Stimulated activated CD8-positive, alpha-beta memory T cell treated with anti-CD3 and anti-CD28 coated beads, Interleukin-12 subunit alpha, Interleukin-12 subunit beta, amount 100 ng/mL, for 24 hours (primary cell): ENCODE results near the gene CLCN6.

ENCODE experiments used
- DNase-seq: peaks from one replicate; pipeline ENCODE4 v3.0.0-alpha.2; 2020; ENCODE audit errors: extremely low read depth

Gene CLCN6

DNA sequence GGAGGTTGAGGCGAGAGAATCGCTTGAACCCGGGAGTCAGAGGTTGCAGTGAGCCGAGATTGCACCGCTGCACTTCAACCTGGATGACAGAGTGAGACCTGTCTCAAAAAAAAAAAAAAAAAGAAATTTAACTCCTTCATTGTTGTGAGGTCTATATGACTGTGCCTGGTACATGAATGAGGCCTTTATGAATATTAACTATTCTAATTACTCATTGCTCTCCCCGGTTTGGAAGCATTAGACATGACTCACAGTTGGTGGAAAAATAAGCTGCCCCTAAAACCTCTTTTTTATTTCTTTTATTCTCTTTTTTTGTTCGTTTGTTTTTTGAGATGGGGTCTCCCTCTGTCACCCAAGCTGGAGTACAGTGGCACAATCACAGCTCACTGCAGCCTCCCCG is 49.4 kb downstream of the CLCN6 start:
- no peak for DNase-seq

DNA sequence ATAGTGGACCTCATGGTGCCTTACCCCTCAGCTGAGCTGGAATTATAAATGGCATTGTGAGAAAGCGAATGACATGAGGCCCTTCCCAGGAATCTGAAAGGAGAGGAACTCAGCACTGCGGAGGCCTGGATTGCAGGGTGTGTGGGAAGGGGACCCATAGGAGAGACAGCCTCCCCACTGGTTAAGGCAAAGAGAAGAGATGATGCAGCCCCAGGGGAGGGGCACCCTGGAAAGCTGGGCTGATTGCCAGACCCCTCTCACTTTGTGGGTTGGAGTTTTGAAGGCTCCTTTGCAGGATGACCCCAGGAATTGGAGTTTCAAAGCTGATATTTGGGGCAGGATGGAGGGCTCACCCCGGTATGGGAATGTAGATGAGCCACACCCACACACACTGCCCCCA is 50.7 kb downstream of the CLCN6 start:
- no peak for DNase-seq

DNA sequence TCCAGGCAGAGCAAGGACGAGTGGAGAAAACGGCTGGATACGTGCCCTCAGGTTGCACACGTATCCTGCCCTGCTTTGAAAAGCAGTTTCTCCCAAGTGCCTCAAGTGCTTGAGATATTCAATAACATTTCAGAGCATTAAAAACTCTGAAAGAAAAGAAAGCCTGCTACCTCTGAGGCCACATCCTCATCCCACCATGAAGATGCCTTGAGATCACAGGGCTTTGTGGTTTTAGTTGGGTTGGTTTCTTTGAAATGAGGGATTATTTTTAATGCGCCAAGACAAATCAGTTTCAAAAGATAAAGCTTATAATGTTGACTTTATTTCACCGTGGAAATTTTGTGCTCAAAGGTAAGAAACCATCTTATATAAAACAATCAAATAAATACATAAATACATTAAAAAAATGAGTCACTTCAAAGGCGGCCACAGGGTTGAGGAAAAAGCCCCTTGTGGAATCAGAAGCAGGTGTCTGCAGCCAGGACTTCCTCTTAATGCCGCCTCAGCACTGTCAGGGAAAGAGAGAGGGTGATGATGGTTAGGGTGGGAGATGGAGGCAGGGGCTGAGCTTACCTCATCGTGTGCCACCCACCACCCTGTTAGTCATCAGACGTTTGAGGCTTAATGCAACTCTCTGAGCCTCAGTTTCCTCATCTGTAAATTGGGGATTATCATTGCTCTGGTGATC is 51.3 kb downstream of the CLCN6 start:
- no peak for DNase-seq

DNA sequence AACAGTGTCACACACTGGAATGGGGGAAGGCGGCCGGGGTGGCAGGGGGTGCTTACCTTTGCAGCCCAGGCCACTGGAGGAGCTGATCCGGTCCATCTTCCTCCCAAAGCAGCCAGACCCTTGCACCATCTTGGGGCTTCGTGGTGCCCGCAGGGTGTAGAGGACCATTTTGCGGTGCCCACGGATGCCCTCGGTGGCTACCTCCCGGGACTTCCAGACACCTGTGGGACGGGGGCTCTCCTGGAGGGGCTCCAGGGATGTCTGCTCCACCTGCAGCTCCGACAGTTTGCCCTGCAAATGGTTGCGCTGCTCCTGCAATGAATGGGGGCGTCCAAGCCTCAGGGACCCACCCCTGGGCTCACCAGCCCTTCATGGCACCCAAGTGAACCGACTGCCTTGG is 52.2 kb downstream of the CLCN6 start:
- no peak for DNase-seq

DNA sequence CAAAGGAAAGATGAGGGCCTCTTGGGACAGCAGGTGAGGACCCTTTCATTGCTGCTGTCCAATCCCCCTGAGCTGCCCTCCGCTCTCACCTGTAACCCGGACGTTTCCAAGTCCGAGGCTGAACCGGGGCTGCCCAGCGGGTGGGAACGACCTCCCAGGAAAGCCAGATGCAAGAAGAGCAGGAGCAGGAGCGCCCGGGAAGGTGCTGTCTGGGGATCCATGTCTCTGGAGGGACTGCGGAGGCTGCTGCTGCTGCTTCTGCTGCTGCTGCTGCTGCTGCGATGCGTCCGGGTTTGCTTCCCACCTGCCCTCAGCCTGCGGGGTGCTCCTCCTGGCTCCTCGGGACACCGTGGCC is 52.6 kb downstream of the CLCN6 start, which contains the start of gene NPPB:
Gene NPPB, minus strand, starts transcription at position 333 of the 355 bp plus-strand sequence. Its CDS starts 112 bp downstream, at position 221.
- DNase-seq, result no peak

DNA sequence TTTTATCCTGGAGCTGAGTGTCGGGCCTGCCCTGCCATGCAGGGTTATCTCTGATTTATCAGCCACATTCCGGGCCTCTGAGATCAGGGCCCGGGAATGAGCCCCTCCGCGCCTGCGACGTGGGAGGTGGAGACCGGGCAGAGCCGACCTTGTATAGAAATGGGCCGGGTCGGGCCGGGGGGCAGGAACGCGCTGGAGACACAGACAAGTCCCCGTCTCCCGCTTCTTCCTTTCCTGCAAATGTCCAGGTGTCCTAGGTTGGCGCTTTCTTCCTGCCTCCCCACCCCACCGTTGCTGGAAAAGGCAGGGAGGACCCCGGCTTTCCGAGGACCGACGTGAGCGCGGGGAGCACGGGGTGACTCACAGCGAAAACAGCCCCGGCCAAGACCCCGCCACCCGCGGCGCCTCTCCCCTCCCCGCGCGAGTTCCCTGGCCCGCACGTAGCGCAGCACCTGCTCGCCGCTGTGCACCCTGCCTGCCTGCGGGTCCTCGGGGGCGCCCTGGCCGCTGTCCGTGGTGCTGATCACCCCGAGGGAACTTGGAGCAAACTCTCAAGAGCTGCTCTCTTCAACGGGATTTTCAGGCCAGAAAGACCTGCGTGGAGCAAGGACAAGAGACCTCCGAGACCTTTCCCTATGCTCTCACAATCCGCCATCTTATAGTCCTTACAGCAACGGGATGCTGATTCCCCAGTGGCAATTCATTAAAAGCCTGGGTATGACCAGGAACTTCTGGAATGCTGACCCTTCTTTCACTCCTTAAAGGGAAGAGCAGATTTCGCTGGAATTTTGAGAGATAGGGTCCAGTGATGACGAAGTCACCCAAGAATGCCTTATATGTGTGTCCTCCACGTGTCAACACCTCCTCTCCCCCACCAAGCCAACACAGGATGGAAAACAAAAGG is 53.2 kb downstream of the CLCN6 start:
- DNase-seq, result peak; percentile 23

- DNase-seq, result no peak
Observed at GRCh38 chr1:11860083-11860482, 54.1 kb downstream of the CLCN6 start.

DNA sequence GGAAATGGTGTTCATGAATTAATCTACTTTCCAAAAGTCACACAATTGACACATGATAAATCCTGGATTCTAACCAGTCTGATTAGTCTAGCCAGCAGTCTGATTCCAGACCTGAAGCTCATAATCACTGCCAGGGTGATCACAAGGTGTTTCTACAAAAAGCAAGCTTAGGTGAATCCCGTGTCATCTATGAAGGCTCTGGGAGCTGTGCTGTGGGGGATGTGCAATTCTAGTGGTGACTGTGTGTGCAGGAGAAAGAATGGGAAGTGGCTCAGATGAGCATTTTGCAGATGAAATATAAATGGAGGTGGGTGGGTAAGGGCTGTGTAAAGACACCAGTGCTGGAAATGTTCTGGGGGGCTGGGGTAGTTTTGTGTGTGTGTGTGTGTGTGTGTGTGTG is 54.6 kb downstream of the CLCN6 start:
- no peak for DNase-seq

DNA sequence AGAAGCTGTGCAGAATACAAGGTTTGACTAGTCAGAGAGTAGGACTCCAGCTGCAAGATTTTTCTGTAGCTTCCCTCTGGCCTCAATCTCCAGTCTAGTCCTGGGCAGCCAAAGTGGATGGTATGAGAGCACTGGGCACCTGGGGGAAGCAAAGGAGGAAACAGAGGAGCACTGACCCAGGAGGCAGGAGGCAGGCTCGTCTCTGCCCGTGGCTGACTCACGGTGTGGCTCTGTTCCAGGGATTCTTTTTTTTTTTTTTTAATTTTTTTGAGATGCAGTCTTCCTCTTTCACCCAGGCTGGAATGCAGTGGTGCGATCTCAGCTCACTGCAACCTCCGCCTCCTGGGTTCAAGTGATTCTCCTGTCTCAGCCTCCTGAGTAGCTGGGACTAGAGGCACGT is 56.9 kb downstream of the CLCN6 start:
- DNase-seq, result no peak

DNA sequence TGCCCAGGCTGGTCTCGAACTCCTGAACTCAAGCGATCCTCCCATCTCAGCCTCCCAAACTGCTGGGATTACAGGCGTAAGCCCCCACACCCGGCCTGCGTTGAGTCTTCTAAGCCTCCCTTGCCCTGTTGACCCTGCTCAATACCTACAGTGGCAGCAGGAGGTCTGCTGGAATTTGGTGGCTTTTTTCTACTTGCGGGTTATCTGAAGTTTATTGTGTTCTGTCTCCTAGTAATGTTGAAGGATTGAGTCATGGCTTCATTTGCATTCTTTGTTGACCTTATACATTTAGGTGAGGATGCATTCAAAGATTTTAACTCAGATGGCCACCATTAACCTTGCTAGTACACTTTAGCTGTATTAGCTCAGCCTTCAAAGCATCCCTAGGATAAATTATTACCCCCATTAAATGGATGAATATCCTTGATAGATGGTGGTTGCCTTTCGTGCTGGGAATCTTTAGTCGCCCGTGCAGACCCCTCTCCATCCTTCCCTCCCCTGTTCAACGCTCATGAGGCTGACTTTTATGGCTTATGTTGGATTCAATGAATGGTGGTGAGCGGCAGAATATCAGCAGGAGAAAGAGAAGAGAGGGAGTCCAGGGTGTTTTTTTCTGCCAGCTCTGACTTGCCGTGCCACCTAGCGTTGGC is 62.5 kb downstream of the CLCN6 start:
- DNase-seq, result no peak

DNA sequence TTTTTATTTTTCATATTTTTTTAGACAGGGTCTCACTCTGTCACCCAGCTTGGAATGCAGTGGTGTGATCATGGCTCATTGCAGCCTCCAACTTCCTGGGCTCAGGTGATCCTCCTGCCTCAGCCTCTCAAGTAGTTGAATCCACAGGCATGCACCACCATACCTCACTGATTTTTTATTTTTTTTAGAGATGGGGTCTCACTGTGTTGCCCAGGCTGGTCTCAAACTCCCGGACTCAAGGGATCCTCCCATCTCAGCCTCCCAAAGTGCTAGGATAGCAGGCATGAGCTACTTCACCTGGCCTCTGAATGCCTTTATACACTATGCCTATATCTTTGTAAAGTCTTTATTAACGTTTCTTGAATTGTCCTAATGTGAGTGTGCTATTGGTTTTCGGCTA is 63.1 kb downstream of the CLCN6 start:
- no peak for DNase-seq

DNA sequence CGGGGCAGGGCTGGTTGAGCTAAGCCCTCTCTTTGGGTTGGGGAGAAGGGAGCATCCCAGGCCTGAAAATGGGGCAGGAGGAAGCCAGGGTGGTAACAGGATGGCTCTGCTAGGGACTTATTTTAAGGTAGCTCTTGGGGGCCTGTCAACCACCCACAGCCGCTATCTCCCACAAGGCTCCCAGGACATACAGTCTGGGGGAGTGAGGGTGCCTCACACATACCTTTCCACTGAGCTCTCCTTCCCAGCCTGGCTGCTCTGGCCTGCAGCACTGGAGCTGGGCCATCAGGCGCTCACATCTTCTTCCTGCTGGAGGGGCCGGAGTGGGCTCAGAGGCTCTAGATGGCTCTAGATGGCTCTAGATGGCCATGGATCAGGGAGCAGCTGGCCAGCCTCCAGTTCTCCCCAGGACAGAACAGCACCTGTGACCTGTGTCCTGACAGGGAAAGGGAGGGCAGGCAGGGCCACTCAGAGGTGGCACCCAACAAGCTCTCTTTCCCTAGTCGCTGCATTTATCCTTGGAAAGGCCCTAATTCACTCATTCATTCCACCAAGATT is 63.7 kb downstream of the CLCN6 start:
- DNase-seq, result no peak

- DNase-seq, result no peak
Observed at GRCh38 chr1:11872545-11872944, 66.6 kb downstream of the CLCN6 start.

GRCh38 chr1:11873395-11874257 is 67.6 kb downstream of the CLCN6 start:
- no peak for DNase-seq

DNA sequence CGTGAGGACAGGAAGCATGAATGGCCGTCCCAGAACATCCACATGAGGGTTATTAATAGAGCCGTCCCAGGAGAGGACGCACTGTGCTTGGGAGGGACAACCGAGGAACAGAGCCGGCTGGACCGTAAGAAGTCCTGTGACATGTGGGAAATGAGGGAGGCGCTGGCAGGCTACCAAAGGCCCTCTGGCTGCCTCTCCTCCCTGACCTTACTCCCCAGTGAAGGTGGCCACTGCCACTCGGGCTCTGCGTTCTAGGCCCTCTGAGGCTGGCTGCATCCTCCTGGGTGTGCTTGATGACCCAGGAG is 68.2 kb downstream of the CLCN6 start:
- no peak for DNase-seq

DNA sequence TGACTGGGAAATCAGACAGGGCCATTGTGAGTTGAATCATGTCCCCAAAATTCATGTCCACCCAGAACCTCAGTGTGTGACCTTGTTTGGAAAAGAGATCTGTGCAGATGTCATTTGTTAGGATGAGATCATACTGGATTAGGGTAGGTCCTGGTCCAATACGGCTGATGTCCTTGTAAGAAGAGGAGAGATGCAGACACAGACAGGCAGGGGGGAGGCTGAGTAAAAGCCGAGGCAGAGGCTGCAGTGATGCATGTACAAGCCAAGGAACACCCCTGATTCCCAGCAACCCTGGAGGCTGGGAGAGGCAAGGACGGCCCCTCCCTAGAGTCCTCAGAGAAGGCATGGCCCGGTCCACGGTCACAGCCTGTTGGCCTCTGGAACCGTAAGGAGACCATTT is 68.6 kb downstream of the CLCN6 start:
- DNase-seq, result no peak

- no peak for DNase-seq
Observed at GRCh38 chr1:11875094-11875493, 69.1 kb downstream of the CLCN6 start.

DNA sequence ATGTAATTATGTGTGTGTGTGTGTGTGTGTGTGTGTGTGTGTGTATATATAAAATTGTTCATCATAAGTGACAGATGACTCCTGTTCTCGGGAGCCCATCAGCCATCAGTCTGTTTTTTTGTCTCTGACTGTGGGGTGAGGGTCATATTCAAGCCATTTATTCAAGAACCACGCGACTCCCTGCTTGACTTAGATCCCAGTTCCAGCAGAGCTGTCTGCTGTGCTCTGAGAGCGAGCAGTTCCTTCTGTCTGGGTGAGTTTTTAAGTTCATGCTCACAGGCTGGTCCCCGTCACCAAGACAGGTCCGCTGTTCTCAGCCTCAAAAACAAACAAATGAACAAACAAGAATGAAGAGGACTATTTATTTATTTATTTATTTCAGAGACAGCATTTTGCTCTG is 71.1 kb downstream of the CLCN6 start:
- DNase-seq, result no peak

- no peak for DNase-seq
Observed at GRCh38 chr1:11878081-11878890, 72.3 kb downstream of the CLCN6 start.

- no peak for DNase-seq
Observed at GRCh38 chr1:11878891-11879190, 72.8 kb downstream of the CLCN6 start.
